Upper lobe of left lung (tissue), 6 donors: ENCODE measurements around the gene NEURL1B. TPM values are rescaled to one million over a fixed set of nuclear protein-coding genes. Genes with fewer than 3 reads are reported as not detected.

Experiments
- ATAC-seq, 2 donors: fragments of 200-7000 bp; cut with Tn5 transposase; one replicate each; pipeline ENCODE4 v1.9.1; 2022; ENCODE audit warnings: mild to moderate bottlenecking in 2 of 2, moderate library complexity in 2 of 2; ENCODE audit not compliant: low FRiP score in 2 of 2
- DNase-seq, 2 donors: peaks; one replicate each; pipeline ENCODE4 v3.0.0-alpha.2; 2019 to 2020
- H3K27ac ChIP-seq, 4 donors: fragments of 200-600 bp; sonication (generic); one replicate each; pipeline ENCODE4 v1.5.1; 2016 to 2019
- H3K27me3 ChIP-seq, 4 donors: fragments of 200-600 bp; sonication (generic); one replicate each; pipeline ENCODE4 v1.5.1; 2017 to 2019
- H3K36me3 ChIP-seq, 4 donors: fragments of 200-600 bp; sonication (generic); one replicate each; pipeline ENCODE4 v1.5.1; 2016 to 2019
- H3K4me1 ChIP-seq, 4 donors: fragments of 200-600 bp; sonication (generic); one replicate each; pipeline ENCODE4 v1.5.1; 2018 to 2019
- H3K4me3 ChIP-seq, 4 donors: fragments of 200-600 bp; sonication (generic); one replicate each; pipeline ENCODE4 v1.5.1; 2017 to 2019; ENCODE audit warnings: mild to moderate bottlenecking in 2 of 4, moderate library complexity in 1 of 4
- H3K9me3 ChIP-seq, 4 donors: fragments of 200-600 bp; sonication (generic); one replicate each; pipeline ENCODE4 v1.5.1; 2018 to 2019
- EP300 ChIP-seq, 4 donors: sonication (generic); formaldehyde crosslinking; IDR thresholded peaks; one replicate each; pipeline ENCODE4 v1.5.1; 2017; ENCODE audit warnings: antibody characterized with exemption in 4 of 4, control low read depth in 2 of 4
- POLR2A ChIP-seq, 4 donors: fragments of 450-650 bp; IDR thresholded peaks; one replicate each; pipeline ENCODE4 v1.5.1; 2016 to 2017; ENCODE audit warnings: antibody characterized with exemption in 4 of 4, mild to moderate bottlenecking in 2 of 4
- POLR2AphosphoS5 ChIP-seq, 2 donors: sonication (generic); formaldehyde crosslinking; IDR thresholded peaks; one replicate each; pipeline ENCODE4 v1.5.1; 2017; ENCODE audit warnings: antibody characterized with exemption in 2 of 2
- WGBS, 2 donors: methylation state at CpG; one replicate each; pipeline ENCODE4 v1.1.5; 2017 to 2018; 5-methylcytosine and 5-hydroxymethylcytosine counted together
- small RNA-seq, 4 donors: library from RNA; depleted of rRNA; stranded (forward); fragments of <200 nt; gene quantifications; one replicate each; pipeline ENCODE3, GENCODE V24; 2016
- total RNA-seq, 6 donors: library from RNA; depleted of rRNA in 4 of 6; stranded (reverse); fragments of >200 nt in 4 of 6; gene quantifications; one replicate each; pipeline versions ENCODE4 v1.1.0 to v1.2.1, GENCODE V29; 2016 to 2021
- TF ChIP-seq, protein P1 (sequence below), 6 experiments: fragments of 450-650 bp in 4 of 6; fragments of 200-600 bp in 2 of 6; sonication (generic) in 2 of 6; IDR thresholded peaks; one replicate each; pipeline ENCODE4 v1.5.1; 2016 to 2019; ENCODE audit warnings: antibody characterized with exemption in 6 of 6
- donor health status: DM: no; HTN: no; CAD: no; lungs with moderate emphysema.
- donor health status: DM: no; HTN: yes; CAD: no; lungs with severe emphysema.

The NEURL1B gene
- total RNA-seq, 6 donors from 2014 or later: 6.3 to 29.4 (median 15.1) TPM

GRCh38 chr5:172739375-172739774, 98.3 kb downstream of the NEURL1B start:
- no peaks in the 10 kb centered on the region for H3K9me3 ChIP-seq
- no peaks in the 10 kb centered on the region for H3K36me3 ChIP-seq
- no peak for ATAC-seq
- no peak for DNase-seq
- 85 to 87% methylated on average over 6 of the region's 6 CpGs for WGBS, 2 donors
- H3K4me3 ChIP-seq: no peak overlapping the region
- peaks cover 8 to 43% (median 34%) of the 10 kb centered on the region in 4 donors for H3K4me1 ChIP-seq
- TF ChIP-seq EP300 (IDR thresholded peaks at IDR 0.05) (no peak), POLR2A (IDR thresholded peaks at IDR 0.05) (no peak), POLR2AphosphoS5 (IDR thresholded peaks at IDR 0.05) (no peak)
- TF ChIP-seq, protein P1, sequence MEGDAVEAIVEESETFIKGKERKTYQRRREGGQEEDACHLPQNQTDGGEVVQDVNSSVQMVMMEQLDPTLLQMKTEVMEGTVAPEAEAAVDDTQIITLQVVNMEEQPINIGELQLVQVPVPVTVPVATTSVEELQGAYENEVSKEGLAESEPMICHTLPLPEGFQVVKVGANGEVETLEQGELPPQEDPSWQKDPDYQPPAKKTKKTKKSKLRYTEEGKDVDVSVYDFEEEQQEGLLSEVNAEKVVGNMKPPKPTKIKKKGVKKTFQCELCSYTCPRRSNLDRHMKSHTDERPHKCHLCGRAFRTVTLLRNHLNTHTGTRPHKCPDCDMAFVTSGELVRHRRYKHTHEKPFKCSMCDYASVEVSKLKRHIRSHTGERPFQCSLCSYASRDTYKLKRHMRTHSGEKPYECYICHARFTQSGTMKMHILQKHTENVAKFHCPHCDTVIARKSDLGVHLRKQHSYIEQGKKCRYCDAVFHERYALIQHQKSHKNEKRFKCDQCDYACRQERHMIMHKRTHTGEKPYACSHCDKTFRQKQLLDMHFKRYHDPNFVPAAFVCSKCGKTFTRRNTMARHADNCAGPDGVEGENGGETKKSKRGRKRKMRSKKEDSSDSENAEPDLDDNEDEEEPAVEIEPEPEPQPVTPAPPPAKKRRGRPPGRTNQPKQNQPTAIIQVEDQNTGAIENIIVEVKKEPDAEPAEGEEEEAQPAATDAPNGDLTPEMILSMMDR (IDR thresholded peaks at IDR 0.05): no peak
- H3K27me3 ChIP-seq: no peaks in the 10 kb centered on the region
- H3K27ac ChIP-seq: peak overlapping the region in 1 of 4 donors; percentile 83

DNA sequence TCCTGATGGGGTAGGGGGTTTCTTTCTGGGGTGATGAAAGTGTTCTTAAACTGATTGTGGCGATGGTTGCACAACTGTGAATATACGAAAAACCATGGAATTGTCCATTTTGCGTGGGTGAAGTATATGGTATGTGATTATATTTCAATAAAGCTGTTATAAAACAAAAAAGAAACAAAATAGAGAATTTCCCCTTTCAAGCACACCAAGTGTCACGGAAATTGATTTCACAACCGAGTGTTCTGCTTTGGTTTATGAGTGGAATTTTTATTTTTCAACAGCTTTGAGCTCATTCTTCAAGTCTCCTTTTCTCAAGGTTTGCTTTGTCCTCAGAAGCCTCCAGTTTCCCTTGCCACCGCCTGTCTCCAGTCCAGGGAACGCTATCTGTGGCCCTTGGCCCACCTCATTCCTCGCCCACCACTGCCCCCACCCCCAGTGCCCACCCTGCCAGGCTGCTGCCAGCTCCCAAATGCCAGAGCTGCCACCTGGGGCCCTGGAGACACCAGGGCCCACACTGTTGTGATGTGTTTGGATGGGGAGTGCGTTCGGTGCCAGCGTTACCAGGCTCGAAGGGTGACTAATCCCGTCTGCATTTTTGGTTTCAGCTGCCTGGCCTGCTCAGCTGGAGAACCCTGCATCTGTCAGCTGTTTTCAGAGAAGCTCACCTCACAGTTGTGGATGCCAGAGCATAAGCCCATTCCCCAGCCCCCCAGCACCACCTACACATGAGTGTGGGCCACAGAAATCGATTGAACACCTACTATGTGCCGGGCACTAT, 99.6 kb downstream of the NEURL1B start:
- H3K4me3 ChIP-seq: no peak overlapping the region
- TF ChIP-seq POLR2A (IDR thresholded peaks at IDR 0.05): no peak
- peak; percentile 25 to 35 for TF ChIP-seq POLR2AphosphoS5 (IDR thresholded peaks at IDR 0.05)
- TF ChIP-seq EP300 (IDR thresholded peaks at IDR 0.05): peak in 1 of 4 donors; percentile 9
- WGBS, 2 donors: 59 to 68% methylated on average over 10 to 15 of the region's 15 CpGs
- peak overlapping the region; percentile 82 to 88 (median 85) for H3K27ac ChIP-seq
- no peaks in the 10 kb centered on the region for H3K36me3 ChIP-seq
- peaks cover 8 to 41% (median 35%) of the 10 kb centered on the region in 4 donors for H3K4me1 ChIP-seq
- no peaks in the 10 kb centered on the region for H3K9me3 ChIP-seq
- ATAC-seq (peak; percentile 84 to 93), DNase-seq (peak; percentile 66 to 77)
- no peaks in the 10 kb centered on the region for H3K27me3 ChIP-seq

Small RNA genes within 50 kb of the gene (small RNA-seq; reads per million reads assigned to genes)
- 0 reads per million in 4 donors for gene AC027309.2
- gene MIR5003: 0 reads per million in 4 donors

Other genes with a start within 250 kb of the NEURL1B start
- gene SH3PXD2B, start 186.7 kb upstream of the NEURL1B start, total RNA-seq: 10 to 100 TPM; 17.1 to 55.5 (median 43.2) TPM
- gene DUSP1, start 129.9 kb downstream of the NEURL1B start, total RNA-seq: 1,000 to 10,000 TPM in 3 of 6 donors, 100 to 1,000 TPM in 3; 568 to 1,492 (median 904) TPM
- 100 to 1,000 TPM; 158 to 225 (median 173) TPM for gene ERGIC1, start 193.0 kb downstream of the NEURL1B start, total RNA-seq